ELF-1 (cell line): ENCODE data around the gene GVQW3.

Experiments used
- DNase-seq: peaks from one replicate; pipeline ENCODE4 v3.0.0-alpha.2; 2016; ENCODE audit warnings: low read depth, low spot score

GVQW3 gene

GRCh38 chr11:76380977-76381719 lies at the start of gene GVQW3, which contains the start of gene THAP12:
TSS of gene GVQW3 (plus strand) at chr11:76381323. CDS start at chr11:76381829, 506 bp downstream.
TSS of gene THAP12 (minus strand) at chr11:76381132. CDS start at chr11:76380836, 296 bp downstream.
- DNase-seq, result peak; percentile 99

DNA sequence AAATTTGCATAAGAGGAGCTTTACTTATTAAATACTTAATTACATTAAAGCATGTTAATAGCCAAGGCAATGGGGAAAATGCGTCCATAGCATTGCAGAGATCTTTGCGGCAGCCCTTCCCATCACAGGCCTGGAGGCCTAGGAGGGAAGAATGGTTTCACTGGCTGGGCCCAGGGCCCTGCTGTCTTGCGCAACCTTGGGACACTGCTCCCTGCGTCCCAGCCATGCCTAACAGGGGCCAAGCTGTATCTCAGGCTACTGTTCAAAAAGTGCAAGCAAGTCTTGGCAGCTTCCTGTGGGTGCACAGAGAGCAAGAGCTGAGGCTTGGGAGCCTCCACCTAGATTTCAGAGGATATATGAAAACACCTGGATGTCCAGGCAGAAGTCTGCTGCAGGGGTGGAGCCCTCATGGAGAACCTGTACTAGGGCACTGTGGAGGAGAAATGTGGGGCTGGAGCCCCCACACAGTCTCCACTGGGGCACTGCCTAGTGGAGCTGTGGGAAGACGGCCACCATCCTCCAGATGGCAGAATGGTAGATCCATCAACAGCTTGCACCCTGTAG lies 46.2 kb upstream of the GVQW3 start:
- DNase-seq, result no peak

DNA sequence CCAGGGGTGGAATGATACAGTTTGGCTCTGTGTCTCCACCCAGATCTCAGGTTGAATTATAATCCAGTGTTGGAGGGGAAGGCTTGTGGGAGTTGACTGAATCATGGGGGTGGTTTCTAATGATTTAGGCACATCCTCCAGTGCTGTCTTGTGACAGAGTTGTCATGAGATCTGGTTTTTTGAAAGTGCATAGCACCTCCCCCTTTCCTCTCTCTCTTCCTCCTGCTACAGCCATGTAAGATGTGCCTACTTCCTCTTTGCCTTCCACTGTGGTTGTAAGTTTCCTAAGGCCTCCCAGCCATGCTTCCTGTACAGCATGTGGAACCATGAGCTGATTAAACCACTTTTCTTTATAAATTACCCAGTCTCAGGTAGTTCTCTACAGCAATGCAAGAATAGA lies 45.3 kb upstream of the GVQW3 start:
- DNase-seq, result no peak

- DNase-seq, result no peak
Measured at GRCh38 chr11:76336597-76336996, 44.5 kb upstream of the GVQW3 start.

- no peak for DNase-seq
Measured at GRCh38 chr11:76337469-76337868, 43.7 kb upstream of the GVQW3 start.

DNA sequence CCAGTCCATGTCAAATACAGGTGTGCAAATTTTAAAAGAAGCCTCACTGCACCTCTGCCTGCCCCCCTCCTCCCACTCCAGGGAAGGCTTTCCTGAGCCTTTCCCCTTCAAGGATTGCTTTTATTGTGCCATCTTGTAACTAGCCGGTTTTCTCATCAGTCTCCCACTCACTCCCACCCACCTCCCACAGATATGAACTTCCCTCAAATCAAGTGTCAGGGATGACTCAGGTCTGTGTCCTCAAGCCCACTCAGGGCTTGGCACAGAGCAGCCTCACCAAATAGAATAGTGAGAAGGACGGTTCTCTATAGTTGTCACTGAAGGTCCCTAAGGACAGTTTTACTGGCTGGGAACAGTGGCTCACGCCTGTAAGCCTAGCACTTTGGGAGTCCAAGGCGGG lies 43.2 kb upstream of the GVQW3 start:
- no peak for DNase-seq

GRCh38 chr11:76339221-76339620 lies 41.9 kb upstream of the GVQW3 start:
- DNase-seq, result no peak

DNA sequence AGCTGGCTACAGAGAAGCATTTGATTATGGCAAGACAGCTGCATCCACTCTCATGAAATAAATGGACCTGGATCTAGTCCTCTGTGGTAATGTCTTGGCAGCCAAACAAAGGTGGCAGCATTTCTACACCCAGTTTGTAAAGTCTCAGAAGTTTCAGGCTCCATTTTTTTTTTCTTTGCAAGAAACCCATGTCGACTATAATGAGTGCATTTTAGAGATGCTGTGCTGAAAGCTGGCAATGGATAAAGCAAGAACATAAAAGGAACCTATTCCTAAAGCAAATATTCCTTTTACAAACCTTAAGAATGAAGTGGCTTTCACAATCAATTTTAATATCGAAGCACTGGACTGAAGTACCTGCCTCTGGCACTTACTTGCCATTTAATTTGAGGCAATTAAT lies 33.7 kb upstream of the GVQW3 start:
- DNase-seq, result no peak

DNA sequence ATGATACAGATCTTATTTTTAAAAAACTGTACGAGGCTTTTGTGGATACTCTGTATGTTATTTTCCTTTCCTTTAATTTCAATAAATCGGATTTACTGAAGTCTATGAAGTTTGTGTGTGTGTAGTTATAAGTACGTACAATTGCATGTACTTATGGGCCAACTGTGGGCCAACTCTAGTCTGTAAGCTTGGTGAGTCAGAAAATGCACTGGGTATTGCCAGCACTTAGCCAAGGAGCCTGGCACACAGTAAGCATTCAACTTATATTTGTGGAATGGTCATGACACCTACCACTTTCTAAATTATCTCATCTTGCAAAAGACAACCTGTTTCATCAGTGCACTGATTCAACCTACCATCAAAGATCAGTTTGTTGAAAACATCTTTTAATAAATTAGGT lies 32.8 kb upstream of the GVQW3 start:
- DNase-seq, result no peak

GRCh38 chr11:76355172-76355571 lies 26.0 kb upstream of the GVQW3 start:
- DNase-seq, result no peak

- DNase-seq, result no peak
Measured at GRCh38 chr11:76361374-76361773, 19.7 kb upstream of the GVQW3 start.

- no peak for DNase-seq
Measured at GRCh38 chr11:76361776-76362175, 19.3 kb upstream of the GVQW3 start.

DNA sequence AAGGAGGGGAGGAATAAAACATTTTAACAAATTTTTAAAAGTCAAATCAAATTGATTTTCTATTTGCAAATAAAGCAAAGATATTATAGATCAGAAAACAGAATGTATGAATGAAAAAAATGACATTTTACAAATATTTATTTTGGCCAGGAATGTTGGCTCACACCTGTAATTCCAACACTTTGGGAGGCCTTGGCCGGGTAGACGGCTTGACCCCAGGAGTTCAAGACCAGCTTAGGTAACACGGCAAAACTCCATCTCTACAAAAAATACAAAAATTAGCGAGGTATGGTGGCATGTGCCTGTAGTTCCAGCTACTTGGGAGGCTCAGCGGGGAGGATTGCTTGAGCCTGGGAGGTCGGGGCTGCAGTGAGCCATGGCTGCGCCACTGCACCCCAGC lies 18.4 kb upstream of the GVQW3 start:
- DNase-seq, result no peak

- no peak for DNase-seq
Measured at GRCh38 chr11:76365038-76365679, 16.0 kb upstream of the GVQW3 start.

DNA sequence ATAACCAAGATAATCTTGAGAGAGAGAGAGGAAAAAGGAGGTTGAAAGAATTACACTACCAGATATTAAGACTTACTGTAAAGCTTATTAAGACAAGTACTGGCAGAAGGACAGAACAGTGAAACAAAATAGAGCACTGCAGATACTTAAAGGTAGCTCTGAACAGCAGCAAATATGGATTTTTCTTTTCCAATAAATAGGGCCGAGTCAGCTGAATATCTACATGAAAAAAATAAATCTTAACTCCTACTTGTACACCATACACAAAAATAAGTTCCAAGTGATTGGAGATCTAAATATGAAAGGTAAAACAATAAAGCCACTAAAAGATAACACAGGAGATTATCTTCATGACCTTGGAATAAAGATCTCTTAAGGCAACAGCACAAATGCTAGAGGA lies 12.6 kb upstream of the GVQW3 start:
- DNase-seq, result no peak

DNA sequence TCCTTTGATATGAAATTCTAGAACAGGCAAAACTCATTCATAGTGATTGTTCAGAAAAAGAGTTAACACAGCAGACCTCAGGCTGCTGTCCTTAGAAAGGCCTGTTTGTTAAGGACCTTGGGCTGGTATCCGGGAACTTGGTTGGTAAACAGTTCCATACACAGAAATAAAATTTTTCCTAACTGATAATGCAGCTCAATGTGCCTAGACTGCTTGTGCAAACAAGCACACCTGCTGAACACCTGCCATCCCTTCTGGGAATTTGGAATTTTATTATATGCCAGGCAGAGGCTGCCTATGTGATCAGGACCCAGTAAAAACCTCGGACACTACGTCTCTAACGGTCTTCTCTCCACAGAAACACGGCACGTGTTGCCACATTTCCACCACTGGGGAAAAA lies 11.7 kb upstream of the GVQW3 start:
- no peak for DNase-seq

DNA sequence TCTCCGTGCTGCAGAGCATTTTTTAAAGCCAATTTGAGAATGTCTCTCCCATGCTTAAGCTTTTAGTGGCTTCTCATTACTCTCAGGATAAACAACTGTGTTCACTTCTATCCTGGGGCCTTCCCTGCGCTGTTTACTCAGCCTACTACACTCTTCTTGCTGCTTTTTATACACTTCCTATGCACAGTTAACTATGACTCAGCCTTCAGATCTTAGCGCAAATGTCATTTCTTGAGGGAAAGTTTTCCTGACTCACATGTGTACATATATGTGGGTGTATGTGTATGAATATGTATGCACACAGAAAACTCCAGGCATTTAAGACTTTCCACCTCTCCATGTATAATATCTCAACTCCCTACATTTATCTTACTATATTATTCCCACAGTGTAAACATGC lies 10.0 kb upstream of the GVQW3 start:
- no peak for DNase-seq

- DNase-seq, result no peak
Measured at GRCh38 chr11:76376746-76377558, 4.2 kb upstream of the GVQW3 start.

DNA sequence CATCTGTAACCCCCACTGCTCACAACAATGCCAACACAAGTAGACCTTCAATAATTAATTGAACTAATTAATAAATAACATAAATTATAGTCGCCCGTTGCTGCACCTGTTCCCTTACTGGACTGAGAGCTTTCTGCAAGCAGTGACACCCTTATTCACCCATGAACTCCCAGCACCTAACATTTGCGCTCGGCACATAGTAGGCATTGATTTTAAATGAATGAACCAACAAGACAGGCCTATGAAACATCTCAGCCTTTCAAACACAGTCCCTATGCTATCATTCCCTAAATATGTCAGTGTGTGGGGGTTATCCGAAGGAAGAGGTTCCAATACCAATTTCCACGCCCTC lies 1.3 kb upstream of the GVQW3 start:
- no peak for DNase-seq

DNA sequence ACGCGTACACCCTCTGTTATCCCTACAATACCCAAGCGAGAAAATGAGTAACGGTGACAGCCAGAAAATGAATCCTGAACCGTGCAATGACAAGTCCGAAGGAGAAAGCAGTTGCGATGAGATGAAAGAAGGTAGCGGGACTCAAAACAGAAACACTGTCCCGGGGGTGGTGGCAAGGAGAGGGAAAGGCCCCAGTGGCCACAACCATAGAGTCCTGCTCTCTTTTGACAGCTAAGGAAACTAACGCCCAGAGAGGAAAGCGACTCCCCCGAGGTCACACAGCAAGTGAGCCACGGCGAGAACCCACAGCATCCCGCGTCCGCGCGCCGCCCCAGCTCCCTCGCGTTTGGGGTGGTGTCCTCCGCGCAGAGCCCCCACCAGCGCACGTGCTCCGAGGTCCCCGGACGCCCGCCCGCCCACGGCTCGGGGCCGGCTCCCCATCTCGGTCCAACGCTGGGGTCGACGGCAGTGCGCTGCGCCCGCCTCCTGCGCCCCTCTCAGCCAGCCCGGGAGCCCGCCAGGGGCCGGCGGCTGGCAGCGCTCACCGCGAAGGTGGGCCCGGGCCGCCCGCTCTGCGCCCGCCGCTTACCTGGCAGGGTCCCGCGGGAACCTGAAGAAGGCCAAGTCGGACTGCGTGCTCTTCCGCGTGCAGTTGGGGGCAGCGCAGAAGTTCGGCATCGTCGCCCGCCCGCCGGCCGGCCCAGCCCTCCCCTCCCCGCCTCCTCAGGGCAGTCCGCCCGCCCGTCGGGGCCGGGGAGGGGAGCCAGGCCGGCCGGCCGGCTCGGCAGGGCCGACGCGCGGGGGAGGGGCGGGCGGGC lies 755 bp upstream of the GVQW3 start:
- peak; percentile 27 for DNase-seq

- peak; percentile 41 for DNase-seq
Measured at GRCh38 chr11:76382209-76382608, 1.1 kb downstream of the GVQW3 start.
